ENCODE measurements around the gene FAM241A. TPM values are rescaled to one million over a fixed set of nuclear protein-coding genes. Genes with fewer than 3 reads are reported as not detected.
"Not testable (repeated sequence)": the region's sequence is repeated elsewhere in the genome, so short reads cannot be mapped to it uniquely, and the experiment has no call there.

Gene FAM241A
- total RNA-seq, 1 donor: 1.3 TPM

GRCh38 chr4:112153211-112153791 is 8.0 kb downstream of the FAM241A start:
- no peak for TF ChIP-seq CTCF (IDR thresholded peaks at IDR 0.05; ENCODE audit: insufficient read depth, low read depth, low read length)
- no peak overlapping the region for H3K4me3 ChIP-seq (ENCODE audit: low read depth, low read length)
- DNase-seq (ENCODE audit: low read depth): no peak

- no peak for TF ChIP-seq CTCF (IDR thresholded peaks at IDR 0.05; ENCODE audit: insufficient read depth, low read depth, low read length)
- DNase-seq (ENCODE audit: low read depth): no peak
- no peak overlapping the region for H3K4me3 ChIP-seq (ENCODE audit: low read depth, low read length)
Measured at GRCh38 chr4:112156112-112156511, 10.9 kb downstream of the FAM241A start.

GRCh38 chr4:112156553-112156952 is 11.3 kb downstream of the FAM241A start:
- TF ChIP-seq CTCF (IDR thresholded peaks at IDR 0.05; ENCODE audit: insufficient read depth, low read depth, low read length): no peak
- H3K4me3 ChIP-seq (ENCODE audit: low read depth, low read length): no peak overlapping the region
- DNase-seq (ENCODE audit: low read depth): no peak

GRCh38 chr4:112163706-112164105 is 18.5 kb downstream of the FAM241A start:
- H3K4me3 ChIP-seq (ENCODE audit: low read depth, low read length); DNase-seq (ENCODE audit: low read depth): not testable (repeated sequence)

- TF ChIP-seq CTCF (IDR thresholded peaks at IDR 0.05; ENCODE audit: insufficient read depth, low read depth, low read length): no peak
- DNase-seq (ENCODE audit: low read depth): no peak
Measured at GRCh38 chr4:112167794-112168193, 22.5 kb downstream of the FAM241A start.

GRCh38 chr4:112168719-112169500 is 23.7 kb downstream of the FAM241A start:
- TF ChIP-seq CTCF (IDR thresholded peaks at IDR 0.05; ENCODE audit: insufficient read depth, low read depth, low read length): no peak
- no peak for DNase-seq (ENCODE audit: low read depth)
- no peak overlapping the region for H3K4me3 ChIP-seq (ENCODE audit: low read depth, low read length)

More at GRCh38 chr4:112167794-112168193, 22.5 kb downstream of the FAM241A start:
- H3K4me3 ChIP-seq (ENCODE audit: low read depth, low read length): no peak overlapping the region

GRCh38 chr4:112170451-112170993 is 25.3 kb downstream of the FAM241A start:
- no peak overlapping the region for H3K4me3 ChIP-seq (ENCODE audit: low read depth, low read length)
- TF ChIP-seq CTCF (IDR thresholded peaks at IDR 0.05; ENCODE audit: insufficient read depth, low read depth, low read length): no peak
- DNase-seq (ENCODE audit: low read depth): peak; percentile 90

- peak; percentile 16 for DNase-seq (ENCODE audit: low read depth)
- not testable (repeated sequence) for H3K4me3 ChIP-seq (ENCODE audit: low read depth, low read length)
Measured at GRCh38 chr4:112171051-112171763, 26.0 kb downstream of the FAM241A start.
